NCI-H2107 treated with DMSO at 0.1 percent for 48 hours (cell line): ENCODE results near the gene PARS2.

Source experiments
- DNase-seq: peaks from one replicate; lab custom pipeline; 2025; ENCODE audit not compliant: unreplicated experiment; lab: John Stamatoyannopoulos, UW

PARS2 gene

GRCh38 chr1:54764133-54764921 is at the start of gene PARS2:
Gene PARS2, minus strand, starts transcription at chr1:54764523. Its CDS starts 5,362 bp downstream, at chr1:54759161.
- DNase-seq, result peak; percentile 100

- DNase-seq, result no peak
Observed at GRCh38 chr1:54814126-54814498, 49.8 kb upstream of the PARS2 start.

- no peak for DNase-seq
Observed at GRCh38 chr1:54813485-54814125, 49.3 kb upstream of the PARS2 start.

- DNase-seq, result no peak
Observed at GRCh38 chr1:54812801-54813484, 48.6 kb upstream of the PARS2 start.

- no peak for DNase-seq
Observed at GRCh38 chr1:54811739-54812655, 47.7 kb upstream of the PARS2 start.

- no peak for DNase-seq
Observed at GRCh38 chr1:54811066-54811465, 46.7 kb upstream of the PARS2 start.

GRCh38 chr1:54810153-54810942 is 46.0 kb upstream of the PARS2 start:
- peak; percentile 33 for DNase-seq

- no peak for DNase-seq
Observed at GRCh38 chr1:54809496-54810074, 45.3 kb upstream of the PARS2 start.

GRCh38 chr1:54808443-54809207 is 44.3 kb upstream of the PARS2 start:
- no peak for DNase-seq

GRCh38 chr1:54807756-54808155 is 43.4 kb upstream of the PARS2 start:
- DNase-seq, result no peak

- no peak for DNase-seq
Observed at GRCh38 chr1:54806931-54807611, 42.7 kb upstream of the PARS2 start.

GRCh38 chr1:54805981-54806381 is 41.7 kb upstream of the PARS2 start:
- DNase-seq, result no peak

- DNase-seq, result no peak
Observed at GRCh38 chr1:54805466-54805865, 41.1 kb upstream of the PARS2 start.

GRCh38 chr1:54804471-54805132 is 40.3 kb upstream of the PARS2 start:
- no peak for DNase-seq

GRCh38 chr1:54803761-54804470 is 39.6 kb upstream of the PARS2 start:
- DNase-seq, result no peak

- no peak for DNase-seq
Observed at GRCh38 chr1:54800899-54801759, 36.8 kb upstream of the PARS2 start, which contains the start of gene TTC22. Gene TTC22, minus strand, starts transcription at chr1:54801323. Its CDS starts 160 bp downstream, at chr1:54801163.
